GM19025 (cell line): ENCODE results near the gene SH3GLB2.

Source experiments
- ATAC-seq: cut with Tn5 transposase; IDR thresholded peaks from one replicate; pipeline ENCODE4 v1.9.1; 2021; ENCODE audit warnings: mild to moderate bottlenecking, low read depth, moderate library complexity; ENCODE audit not compliant: unreplicated experiment

Gene SH3GLB2

GRCh38 chr9:129028192-129028966 is at the start of gene SH3GLB2:
Gene SH3GLB2 (minus strand): TSS chr9:129028331. CDS start chr9:129028154, 177 bp downstream.
- ATAC-seq, result peak; percentile 71

GRCh38 chr9:129077236-129077635 is 49.1 kb upstream of the SH3GLB2 start:
- no peak for ATAC-seq

- no peak for ATAC-seq
Observed at GRCh38 chr9:129076640-129077037, 48.5 kb upstream of the SH3GLB2 start.

- no peak for ATAC-seq
Observed at GRCh38 chr9:129075996-129076639, 48.0 kb upstream of the SH3GLB2 start.

GRCh38 chr9:129074106-129074505 is 46.0 kb upstream of the SH3GLB2 start:
- ATAC-seq, result no peak

- ATAC-seq, result no peak
Observed at GRCh38 chr9:129073404-129073803, 45.3 kb upstream of the SH3GLB2 start.

- no peak for ATAC-seq
Observed at GRCh38 chr9:129072171-129072570, 44.0 kb upstream of the SH3GLB2 start.

GRCh38 chr9:129071526-129072126 is 43.5 kb upstream of the SH3GLB2 start:
- no peak for ATAC-seq

GRCh38 chr9:129070696-129071525 is 42.8 kb upstream of the SH3GLB2 start:
- ATAC-seq, result no peak

GRCh38 chr9:129069862-129070641 is 41.9 kb upstream of the SH3GLB2 start:
- ATAC-seq, result no peak

GRCh38 chr9:129068990-129069861 is 41.1 kb upstream of the SH3GLB2 start:
- no peak for ATAC-seq

- ATAC-seq, result no peak
Observed at GRCh38 chr9:129068110-129068509, 40.0 kb upstream of the SH3GLB2 start.

- ATAC-seq, result no peak
Observed at GRCh38 chr9:129064499-129064908, 36.4 kb upstream of the SH3GLB2 start.

GRCh38 chr9:129063061-129063460 is 34.9 kb upstream of the SH3GLB2 start:
- no peak for ATAC-seq

- ATAC-seq, result no peak
Observed at GRCh38 chr9:129060991-129061390, 32.9 kb upstream of the SH3GLB2 start.

- no peak for ATAC-seq
Observed at GRCh38 chr9:129059796-129060785, 32.0 kb upstream of the SH3GLB2 start.

- ATAC-seq, result no peak
Observed at GRCh38 chr9:129058965-129059795, 31.0 kb upstream of the SH3GLB2 start.
